Urinary bladder (tissue), 4 donors: ENCODE measurements around the gene HES6. TPM values are rescaled to one million over a fixed set of nuclear protein-coding genes. Genes with fewer than 3 reads are reported as not detected.
A peak's percentile ranks its signal among the peaks of the same experiment; 100 is the strongest.

ENCODE experiments used
- DNase-seq: peaks from one replicate; pipeline ENCODE4 v3.0.0-alpha.2; 2015; ENCODE audit errors: extremely low spot score
- H3K27ac ChIP-seq: one replicate; pipeline ENCODE4 v1.5.1; 2013; ENCODE audit warnings: low read depth, mild to moderate bottlenecking, moderate library complexity
- H3K36me3 ChIP-seq: one replicate; pipeline ENCODE4 v1.6.1; 2013; ENCODE audit warnings: mild to moderate bottlenecking, moderate library complexity; ENCODE audit not compliant: insufficient read depth
- H3K4me1 ChIP-seq: one replicate; pipeline ENCODE4 v1.6.1; 2013; ENCODE audit warnings: mild to moderate bottlenecking, moderate library complexity; ENCODE audit not compliant: insufficient read depth
- H3K4me3 ChIP-seq: one replicate; pipeline ENCODE4 v1.5.1; 2013; ENCODE audit warnings: low read depth, low read length
- WGBS: extraction: QIAGEN DNeasy Blood & Tissue Kit; methylation state at CpG from one replicate; pipeline ENCODE4 v1.1.7; 2013; 5-methylcytosine and 5-hydroxymethylcytosine counted together
- polyA plus RNA-seq: library from polyadenylated mRNA; stranded (reverse); fragments of 200-250 nt; gene quantifications from one replicate; pipeline ENCODE4 v1.2.3, GENCODE V29; 2013
- total RNA-seq: library from RNA; depleted of rRNA; stranded (reverse); fragments of >200 nt; gene quantifications from one replicate; pipeline ENCODE4 v1.2.3, GENCODE V29; 2014
- donor health status: healthy with polysubstance abuse.
- donor health status: healthy.

Gene HES6
- total RNA-seq: 3.0 TPM
- 6.5 TPM for polyA plus RNA-seq

DNA sequence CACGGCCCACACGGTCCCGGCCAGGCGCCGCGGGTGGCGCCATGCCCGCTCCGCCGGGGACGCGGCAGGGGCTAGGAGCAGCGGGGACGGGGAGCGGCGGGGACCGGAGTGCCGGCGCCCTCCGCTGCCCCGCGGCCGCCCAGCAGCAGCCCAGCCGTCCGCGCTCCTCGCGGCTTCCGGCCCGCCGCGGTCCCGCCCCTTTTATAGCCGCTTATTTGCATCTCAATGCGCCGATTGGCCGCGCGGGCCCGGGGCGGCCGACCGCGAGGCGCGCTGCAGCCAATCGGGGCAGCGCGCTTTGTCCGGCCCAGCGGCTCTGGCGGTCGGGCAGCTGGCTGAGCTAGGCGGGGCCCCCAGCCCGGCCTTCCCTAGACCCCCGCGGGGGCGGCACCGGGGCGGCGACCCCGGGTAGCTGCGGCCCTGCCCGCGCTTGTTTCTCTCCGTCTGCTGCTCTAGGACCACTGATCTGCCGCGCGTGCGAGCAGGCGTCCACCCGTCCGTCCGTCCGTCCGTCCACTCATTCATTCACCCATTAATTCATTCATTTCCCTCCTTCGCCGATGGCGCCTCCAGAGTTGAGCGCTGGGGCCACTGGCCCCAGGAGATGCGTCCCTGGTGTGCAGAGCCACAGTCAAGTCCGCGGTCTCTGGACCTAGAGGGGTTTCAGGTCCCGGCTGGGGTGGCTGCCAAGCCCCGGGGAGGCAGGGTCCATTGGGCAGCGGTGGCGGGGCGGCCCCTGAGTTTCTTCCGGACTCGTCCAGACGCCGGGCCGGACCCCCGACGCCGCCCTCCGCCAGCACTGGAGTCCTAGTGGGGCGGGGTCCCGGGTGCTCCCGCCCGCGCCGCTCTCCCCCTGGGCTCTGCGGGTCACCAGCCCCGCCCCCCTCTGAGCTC is at the start of gene HES6:
Gene HES6 (minus strand): TSS at position 176 of the 894 bp plus-strand sequence. CDS start 133 bp downstream, at position 43.
- peak; percentile 53 for DNase-seq
- peaks cover 1% of the 10 kb centered on the region for H3K36me3 ChIP-seq
- H3K4me3 ChIP-seq: peak within 1 kb of the TSS; percentile 68
- H3K27ac ChIP-seq: no peak within 1 kb of the TSS
- WGBS: under 1% methylated on average over 105 of the region's 105 CpGs
- H3K4me1 ChIP-seq: peaks cover 9% of the 10 kb centered on the region

- no peak for DNase-seq
- Histone ChIP-seq H3K4me3 (no peak overlapping the region), H3K4me1 (no peaks in the 10 kb centered on the region), H3K36me3 (no peaks in the 10 kb centered on the region), H3K27ac (no peak overlapping the region)
- WGBS: 31% methylated on average over 13 of the region's 13 CpGs
These were observed 49.7 kb upstream of the HES6 start for GRCh38 chr2:238289574-238289973.

- Histone ChIP-seq H3K27ac (peak overlapping the region; percentile 90), H3K4me3 (peak overlapping the region; percentile 77), H3K4me1 (no peaks in the 10 kb centered on the region), H3K36me3 (no peaks in the 10 kb centered on the region)
- WGBS: under 1% methylated on average over 108 of the region's 108 CpGs
- peak; percentile 94 for DNase-seq
These were observed 49.1 kb upstream of the HES6 start for GRCh38 chr2:238288650-238289573.

- H3K4me1 ChIP-seq: no peaks in the 10 kb centered on the region
- peak within 1 kb of the TSS; percentile 90 for H3K27ac ChIP-seq
- DNase-seq: peak; percentile 69
- WGBS: 1% methylated on average over 65 of the region's 65 CpGs
- H3K4me3 ChIP-seq: peak within 1 kb of the TSS; percentile 77
- no peaks in the 10 kb centered on the region for H3K36me3 ChIP-seq
These were observed 48.2 kb upstream of the HES6 start, which contains the start of gene PER2 for GRCh38 chr2:238287737-238288649. PER2 (minus strand) TSS chr2:238288610; CDS start chr2:238277936, 10,674 bp downstream.

GRCh38 chr2:238286987-238287736 is 47.3 kb upstream of the HES6 start:
- WGBS: 43% methylated on average over 11 of the region's 11 CpGs
- peak overlapping the region; percentile 77 for H3K4me3 ChIP-seq
- DNase-seq: no peak
- H3K27ac ChIP-seq: peak overlapping the region; percentile 90
- no peaks in the 10 kb centered on the region for H3K36me3 ChIP-seq
- no peaks in the 10 kb centered on the region for H3K4me1 ChIP-seq

DNA sequence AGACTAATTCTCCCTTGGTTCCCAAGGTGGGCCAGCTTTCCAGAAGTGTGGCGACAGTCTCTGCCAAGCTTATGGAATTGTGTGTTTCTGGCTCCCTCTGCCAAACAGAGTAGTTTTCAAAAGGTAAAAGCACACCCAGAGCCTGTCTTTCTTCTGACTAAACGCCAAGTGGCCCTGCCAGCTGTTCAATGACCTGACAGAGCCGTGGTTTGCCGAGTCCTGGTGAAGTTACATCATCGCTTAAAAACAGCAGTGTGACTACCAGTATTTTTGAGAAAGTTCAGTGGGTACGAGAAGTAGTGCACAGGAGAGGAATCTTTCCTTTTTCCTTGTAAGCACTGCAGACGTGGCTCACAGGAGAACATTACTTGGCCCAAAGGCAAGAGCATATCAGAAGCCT is 46.7 kb upstream of the HES6 start:
- WGBS: 23% methylated on average over 7 of the region's 7 CpGs
- peak overlapping the region; percentile 93 for H3K27ac ChIP-seq
- no peaks in the 10 kb centered on the region for H3K36me3 ChIP-seq
- DNase-seq: peak; percentile 8
- H3K4me1 ChIP-seq: no peaks in the 10 kb centered on the region
- H3K4me3 ChIP-seq: no peak overlapping the region

DNA sequence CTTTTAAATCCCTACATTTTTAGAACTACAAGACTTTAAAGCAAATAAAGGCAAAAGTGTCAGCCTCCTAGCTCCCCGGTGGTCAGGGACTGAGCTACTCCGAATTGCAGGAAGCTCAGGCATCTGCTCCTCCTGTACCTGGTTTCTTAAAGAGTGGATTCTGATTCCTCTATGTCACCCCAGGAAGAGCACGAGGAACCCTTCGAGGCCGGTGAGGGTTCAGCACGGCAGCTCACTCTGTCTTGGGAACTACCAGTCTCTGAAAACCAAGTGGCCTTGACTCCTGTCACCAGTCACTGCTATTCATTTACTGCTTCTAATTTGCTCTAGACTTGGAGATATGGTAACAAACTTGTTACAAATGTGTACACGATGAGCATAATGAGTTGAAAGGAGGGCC is 46.3 kb upstream of the HES6 start:
- H3K36me3 ChIP-seq: no peaks in the 10 kb centered on the region
- no peak for DNase-seq
- 26% methylated on average over 7 of the region's 7 CpGs for WGBS
- H3K27ac ChIP-seq: peak overlapping the region; percentile 93
- no peaks in the 10 kb centered on the region for H3K4me1 ChIP-seq
- no peak overlapping the region for H3K4me3 ChIP-seq

- peak; percentile 88 for DNase-seq
- Histone ChIP-seq H3K36me3 (no peaks in the 10 kb centered on the region), H3K4me3 (no peak overlapping the region), H3K27ac (peak overlapping the region; percentile 93), H3K4me1 (no peaks in the 10 kb centered on the region)
- WGBS: 17% methylated on average over 7 of the region's 7 CpGs
These were observed 45.8 kb upstream of the HES6 start for GRCh38 chr2:238285653-238286082.

DNA sequence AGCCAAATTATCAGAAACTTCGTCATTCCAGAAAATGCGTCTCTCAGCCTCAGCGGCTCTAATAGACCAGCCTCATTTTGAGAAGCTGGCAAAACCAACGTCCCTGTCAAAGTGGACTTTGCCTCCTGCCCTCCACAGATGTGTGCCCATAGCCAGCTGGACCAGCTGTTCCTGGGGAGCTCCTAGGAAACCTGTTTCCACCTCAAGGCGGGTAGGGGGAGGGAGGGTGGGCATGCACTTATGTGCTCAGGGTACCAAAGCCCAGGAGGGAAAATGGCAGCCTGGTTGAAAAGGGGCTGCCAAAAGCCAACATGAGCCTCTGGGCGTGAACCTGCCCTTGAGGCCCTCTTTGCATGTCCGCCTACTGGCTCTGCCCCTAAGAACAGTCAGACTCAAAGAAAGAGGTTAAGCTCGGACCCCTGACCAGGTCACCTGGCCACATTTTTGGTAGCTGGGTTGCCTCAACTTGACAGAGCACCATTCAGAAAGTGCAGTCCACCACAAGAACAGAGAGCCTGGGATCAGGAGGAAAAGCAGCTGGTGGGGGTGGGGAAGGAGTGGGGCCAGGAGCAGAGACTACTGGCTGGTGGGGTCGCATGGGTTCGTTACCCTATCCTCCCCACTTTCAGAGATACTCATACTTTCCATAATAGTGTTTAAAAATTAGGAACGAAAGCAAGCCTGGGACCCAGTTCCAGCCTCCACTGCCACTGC is 45.1 kb upstream of the HES6 start:
- no peak for DNase-seq
- Histone ChIP-seq H3K27ac (peak overlapping the region; percentile 45), H3K4me1 (no peaks in the 10 kb centered on the region)

DNA sequence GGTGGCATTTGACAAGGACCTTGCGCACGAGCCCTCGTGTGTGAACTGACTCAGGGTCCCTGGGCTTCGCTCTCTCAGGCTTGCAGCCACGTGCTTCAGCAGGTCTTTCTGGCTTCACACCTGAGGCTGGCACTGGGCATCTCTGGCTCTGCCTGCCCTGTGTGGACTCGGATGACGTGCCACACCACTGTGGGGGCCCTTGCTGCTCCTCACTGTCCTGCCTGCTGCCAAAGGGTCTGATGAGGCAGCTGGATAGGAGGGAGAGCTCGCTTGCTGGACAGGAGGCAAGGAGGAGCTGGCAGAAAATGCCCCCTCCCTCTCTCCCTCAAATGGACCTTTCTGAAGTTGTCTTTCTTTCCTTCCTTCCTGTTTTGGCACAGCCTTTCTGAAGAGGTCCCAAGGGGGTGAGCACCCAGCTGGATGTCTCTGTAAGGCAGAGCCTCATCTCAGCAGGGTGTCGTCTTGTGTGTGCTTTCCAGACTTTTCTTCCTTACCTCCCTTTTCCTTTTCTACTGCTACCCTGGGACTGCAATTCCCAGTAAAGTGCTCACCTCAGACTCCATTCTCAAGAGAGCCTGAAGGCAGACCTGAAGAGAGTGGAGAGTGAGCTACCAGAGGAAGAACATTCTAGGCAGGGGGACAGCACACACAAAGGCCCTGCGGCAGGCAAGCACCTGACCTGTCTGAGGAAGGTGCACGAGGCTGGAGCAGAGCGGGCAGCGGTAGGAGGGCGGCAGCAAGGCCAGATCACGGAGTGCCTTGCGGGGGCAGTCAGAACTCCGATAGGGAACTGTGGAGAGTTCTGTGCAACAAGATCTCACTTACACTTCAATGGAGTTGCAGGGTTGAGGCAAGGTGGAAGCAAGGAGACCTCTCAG is 43.3 kb upstream of the HES6 start:
- no peak for DNase-seq
- Histone ChIP-seq H3K27ac (no peak overlapping the region), H3K4me1 (no peaks in the 10 kb centered on the region), H3K4me3 (no peak overlapping the region), H3K36me3 (no peaks in the 10 kb centered on the region)
- 91% methylated on average over 17 of the region's 17 CpGs for WGBS

More for the DNA sequence above, 45.1 kb upstream of the HES6 start:
- H3K36me3 ChIP-seq: no peaks in the 10 kb centered on the region
- 70% methylated on average over 11 of the region's 11 CpGs for WGBS
- H3K4me3 ChIP-seq: no peak overlapping the region

GRCh38 chr2:238281826-238282480 is 42.1 kb upstream of the HES6 start:
- Histone ChIP-seq H3K27ac (no peak overlapping the region), H3K4me1 (no peaks in the 10 kb centered on the region), H3K4me3 (no peak overlapping the region), H3K36me3 (no peaks in the 10 kb centered on the region)
- no peak for DNase-seq
- whole genome bisulfite sequencing: 85% methylated on average over 13 of the region's 13 CpGs
